AG04449 (cell line): ENCODE results near the gene MYL6B.

Source experiments
- CTCF ChIA-PET: fragments of 350-600 bp; formaldehyde crosslinking; extraction: SDS; loops from one replicate; lab custom pipeline; 2021; ENCODE audit warnings: antibody characterized with exemption; lab: Yijun Ruan, JAX
- POLR2A ChIA-PET: fragments of 400-600, 350-600 bp; formaldehyde crosslinking; extraction: SDS; loops from one replicate; lab custom pipeline; 2020; ENCODE audit warnings: antibody characterized with exemption, inconsistent platforms; lab: Yijun Ruan, JAX
- DNase-seq: peaks from one replicate; pipeline ENCODE4 v3.0.0-alpha.2; 2010; ENCODE audit warnings: low read depth, low spot score
- H3K4me3 ChIP-seq: 2 replicates; pipeline ENCODE4 v1.5.1; 2011; ENCODE audit warnings: low read depth, mild to moderate bottlenecking, control low read depth, low read length
- CTCF ChIP-seq: IDR thresholded peaks from one replicate; pipeline ENCODE4 v1.5.1; 2011; ENCODE audit warnings: mild to moderate bottlenecking, moderate library complexity, low read length, control low read depth, inconsistent platforms; ENCODE audit not compliant: insufficient read depth; ENCODE audit errors: missing control alignments

MYL6B gene

GRCh38 chr12:56157201-56158028 lies 5.0 kb downstream of the MYL6B start:
- peak; percentile 75 for TF ChIP-seq CTCF
- POLR2A ChIA-PET: interaction anchor here (0.8 to 2.8 kb wide), 10 partner anchors 29 to 161 kb away, joined by 3 to 23 read pairs (median 5); partner anchors contain the start of genes ESYT1, RNF41, RPL41 and SMARCC2
- H3K4me3 ChIP-seq: peak overlapping the region; percentile 99
- DNase-seq: peak; percentile 34
- CTCF ChIA-PET: interaction anchor here (1.0 to 4.2 kb wide), 3 partner anchors 31 to 39 kb away, joined by 7 to 35 read pairs (median 10); partner anchors contain the start of gene ZC3H10

- ChIA-PET POLR2A (interaction anchor here (0.8 to 2.8 kb wide), 11 partner anchors 30 to 111 kb away, joined by 3 to 23 read pairs (median 5); partner anchors contain the start of genes ESYT1, RNF41, RPL41 and SMARCC2), CTCF (interaction anchor here (0.9 to 4.2 kb wide), 4 partner anchors 25 to 39 kb away, joined by 4 to 35 read pairs (median 14); partner anchors contain the start of genes ESYT1, SMARCC2 and ZC3H10)
- no peak for TF ChIP-seq CTCF
- H3K4me3 ChIP-seq: peak within 1 kb of the TSS; percentile 99
- DNase-seq: peak; percentile 86
These were observed 5.9 kb downstream of the MYL6B start, which contains the start of gene MYL6 for GRCh38 chr12:56158029-56158925. TSS of gene MYL6 (plus strand) at chr12:56158359. CDS start at chr12:56158402, 43 bp downstream.

GRCh38 chr12:56158926-56159461 lies 6.6 kb downstream of the MYL6B start:
- CTCF ChIA-PET: interaction anchor here (0.9 to 4.2 kb wide), 5 partner anchors 25 to 40 kb away, joined by 4 to 35 read pairs (median 6); partner anchors contain the start of genes ESYT1, SMARCC2 and ZC3H10
- TF ChIP-seq CTCF: no peak
- peak; percentile 28 for DNase-seq
- H3K4me3 ChIP-seq: peak overlapping the region; percentile 99
- POLR2A ChIA-PET: interaction anchor here (0.9 to 2.8 kb wide), 9 partner anchors 29 to 112 kb away, joined by 4 to 23 read pairs (median 5); partner anchors contain the start of genes ESYT1, RNF41, RPL41 and SMARCC2

GRCh38 chr12:56159482-56160192 lies 7.2 kb downstream of the MYL6B start:
- H3K4me3 ChIP-seq: peak overlapping the region; percentile 99
- POLR2A ChIA-PET: interaction anchor here (1.1 to 2.8 kb wide), 8 partner anchors 10 to 112 kb away, joined by 4 to 23 read pairs (median 6); partner anchors contain the start of genes ESYT1, RNF41 and SMARCC2
- CTCF ChIA-PET: interaction anchor here (0.9 to 4.2 kb wide), 4 partner anchors 29 to 41 kb away, joined by 6 to 35 read pairs (median 14); partner anchors contain the start of genes ESYT1, SMARCC2 and ZC3H10
- no peak for DNase-seq
- no peak for TF ChIP-seq CTCF

- ChIA-PET CTCF (interaction anchor here (0.9 to 4.2 kb wide), 4 partner anchors 29 to 41 kb away, joined by 6 to 35 read pairs (median 18); partner anchors contain the start of genes SMARCC2 and ZC3H10), POLR2A (interaction anchor here (1.8 to 3.8 kb wide), 5 partner anchors 9 to 33 kb away, joined by 8 to 23 read pairs (median 14); partner anchors contain the start of genes ESYT1 and SMARCC2)
- no peak for DNase-seq
- no peak for TF ChIP-seq CTCF
- H3K4me3 ChIP-seq: peak overlapping the region; percentile 99
These were observed 7.9 kb downstream of the MYL6B start for GRCh38 chr12:56160193-56160763.
